ENCODE data around the gene PACS2.

The PACS2 gene

GRCh38 chr14:105433161-105433605 lies 118.6 kb downstream of the PACS2 start:
- peaks cover 15% of the 10 kb centered on the region for H3K4me1 Mint-ChIP-seq (ENCODE audit: low read depth)
- no peak overlapping the region for H3K4me3 Mint-ChIP-seq
- H3K36me3 Mint-ChIP-seq, result peaks cover 2% of the 10 kb centered on the region
- H3K27ac Mint-ChIP-seq, result no peak overlapping the region
- no peaks in the 10 kb centered on the region for H3K9me3 Mint-ChIP-seq (ENCODE audit: low read depth)
- H3K27me3 Mint-ChIP-seq, result no peaks in the 10 kb centered on the region

GRCh38 chr14:105436402-105436801 lies 121.9 kb downstream of the PACS2 start:
- Mint-ChIP-seq H3K27me3 (no peaks in the 10 kb centered on the region), H3K36me3 (no peaks in the 10 kb centered on the region), H3K4me1 (ENCODE audit: low read depth) (peaks cover 13% of the 10 kb centered on the region), H3K27ac (no peak overlapping the region), H3K9me3 (ENCODE audit: low read depth) (no peaks in the 10 kb centered on the region), H3K4me3 (no peak overlapping the region)

- no peaks in the 10 kb centered on the region for H3K27me3 Mint-ChIP-seq
- no peak overlapping the region for H3K4me3 Mint-ChIP-seq
- peaks cover 15% of the 10 kb centered on the region for H3K4me1 Mint-ChIP-seq (ENCODE audit: low read depth)
- no peak overlapping the region for H3K27ac Mint-ChIP-seq
- H3K36me3 Mint-ChIP-seq, result peaks cover 2% of the 10 kb centered on the region
- no peaks in the 10 kb centered on the region for H3K9me3 Mint-ChIP-seq (ENCODE audit: low read depth)
Observed at GRCh38 chr14:105436891-105437722, 122.6 kb downstream of the PACS2 start.

- Mint-ChIP-seq H3K27me3 (no peaks in the 10 kb centered on the region), H3K9me3 (ENCODE audit: low read depth) (no peaks in the 10 kb centered on the region), H3K36me3 (peaks cover 2% of the 10 kb centered on the region), H3K27ac (no peak overlapping the region), H3K4me3 (no peak overlapping the region), H3K4me1 (ENCODE audit: low read depth) (peaks cover 15% of the 10 kb centered on the region)
Observed at GRCh38 chr14:105437723-105438500, 123.4 kb downstream of the PACS2 start.

- no peaks in the 10 kb centered on the region for H3K9me3 Mint-ChIP-seq (ENCODE audit: low read depth)
Observed at GRCh38 chr14:105439179-105439578, 124.6 kb downstream of the PACS2 start.

GRCh38 chr14:105439710-105440553 lies 125.4 kb downstream of the PACS2 start:
- Mint-ChIP-seq H3K9me3 (ENCODE audit: low read depth) (no peaks in the 10 kb centered on the region), H3K36me3 (peaks cover 2% of the 10 kb centered on the region), H3K27me3 (no peaks in the 10 kb centered on the region), H3K4me1 (ENCODE audit: low read depth) (peaks cover 12% of the 10 kb centered on the region), H3K4me3 (no peak overlapping the region), H3K27ac (no peak overlapping the region)

More at GRCh38 chr14:105439179-105439578, 124.6 kb downstream of the PACS2 start:
- no peak overlapping the region for H3K4me3 Mint-ChIP-seq
- H3K27me3 Mint-ChIP-seq, result no peaks in the 10 kb centered on the region
- peaks cover 15% of the 10 kb centered on the region for H3K4me1 Mint-ChIP-seq (ENCODE audit: low read depth)
- peaks cover 2% of the 10 kb centered on the region for H3K36me3 Mint-ChIP-seq
- no peak overlapping the region for H3K27ac Mint-ChIP-seq

GRCh38 chr14:105440554-105440900 lies 126.0 kb downstream of the PACS2 start:
- H3K27ac Mint-ChIP-seq, result no peak overlapping the region
- no peak overlapping the region for H3K4me3 Mint-ChIP-seq
- H3K9me3 Mint-ChIP-seq (ENCODE audit: low read depth), result no peaks in the 10 kb centered on the region
- H3K4me1 Mint-ChIP-seq (ENCODE audit: low read depth), result peaks cover 10% of the 10 kb centered on the region
- H3K27me3 Mint-ChIP-seq, result no peaks in the 10 kb centered on the region
- H3K36me3 Mint-ChIP-seq, result peaks cover 2% of the 10 kb centered on the region

GRCh38 chr14:105440992-105441391 lies 126.4 kb downstream of the PACS2 start:
- H3K27me3 Mint-ChIP-seq, result no peaks in the 10 kb centered on the region

GRCh38 chr14:105442125-105442524 lies 127.6 kb downstream of the PACS2 start:
- no peak overlapping the region for H3K4me3 Mint-ChIP-seq
- peaks cover 2% of the 10 kb centered on the region for H3K36me3 Mint-ChIP-seq
- no peaks in the 10 kb centered on the region for H3K9me3 Mint-ChIP-seq (ENCODE audit: low read depth)
- no peaks in the 10 kb centered on the region for H3K27me3 Mint-ChIP-seq
- H3K27ac Mint-ChIP-seq, result no peak overlapping the region
- H3K4me1 Mint-ChIP-seq (ENCODE audit: low read depth), result peaks cover 4% of the 10 kb centered on the region

More at GRCh38 chr14:105440992-105441391, 126.4 kb downstream of the PACS2 start:
- Mint-ChIP-seq H3K9me3 (ENCODE audit: low read depth) (no peaks in the 10 kb centered on the region), H3K4me1 (ENCODE audit: low read depth) (peaks cover 6% of the 10 kb centered on the region), H3K4me3 (no peak overlapping the region), H3K36me3 (peaks cover 2% of the 10 kb centered on the region), H3K27ac (no peak overlapping the region)

- Mint-ChIP-seq H3K36me3 (peaks cover 2% of the 10 kb centered on the region), H3K27me3 (no peaks in the 10 kb centered on the region), H3K27ac (no peak overlapping the region), H3K4me1 (ENCODE audit: low read depth) (peaks cover 4% of the 10 kb centered on the region), H3K4me3 (no peak overlapping the region), H3K9me3 (ENCODE audit: low read depth) (no peaks in the 10 kb centered on the region)
Observed at GRCh38 chr14:105442834-105443233, 128.3 kb downstream of the PACS2 start.

- H3K36me3 Mint-ChIP-seq, result peaks cover 2% of the 10 kb centered on the region
- H3K9me3 Mint-ChIP-seq (ENCODE audit: low read depth), result no peaks in the 10 kb centered on the region
- H3K27ac Mint-ChIP-seq, result no peak overlapping the region
- no peaks in the 10 kb centered on the region for H3K27me3 Mint-ChIP-seq
- peaks cover 3% of the 10 kb centered on the region for H3K4me1 Mint-ChIP-seq (ENCODE audit: low read depth)
- no peak overlapping the region for H3K4me3 Mint-ChIP-seq
Observed at GRCh38 chr14:105444859-105445258, 130.3 kb downstream of the PACS2 start.

GRCh38 chr14:105445290-105445689 lies 130.7 kb downstream of the PACS2 start:
- H3K4me1 Mint-ChIP-seq (ENCODE audit: low read depth), result peaks cover 3% of the 10 kb centered on the region
- H3K36me3 Mint-ChIP-seq, result peaks cover 2% of the 10 kb centered on the region
- H3K27ac Mint-ChIP-seq, result no peak overlapping the region
- no peak overlapping the region for H3K4me3 Mint-ChIP-seq
- H3K27me3 Mint-ChIP-seq, result no peaks in the 10 kb centered on the region
- H3K9me3 Mint-ChIP-seq (ENCODE audit: low read depth), result no peaks in the 10 kb centered on the region

- H3K27ac Mint-ChIP-seq, result no peak overlapping the region
- no peaks in the 10 kb centered on the region for H3K27me3 Mint-ChIP-seq
- H3K9me3 Mint-ChIP-seq (ENCODE audit: low read depth), result no peaks in the 10 kb centered on the region
- H3K36me3 Mint-ChIP-seq, result peaks cover 2% of the 10 kb centered on the region
- H3K4me1 Mint-ChIP-seq (ENCODE audit: low read depth), result peaks cover 3% of the 10 kb centered on the region
- no peak overlapping the region for H3K4me3 Mint-ChIP-seq
Observed at GRCh38 chr14:105445901-105446845, 131.6 kb downstream of the PACS2 start.

- Mint-ChIP-seq H3K36me3 (no peaks in the 10 kb centered on the region), H3K4me3 (no peak overlapping the region), H3K27ac (no peak overlapping the region), H3K9me3 (ENCODE audit: low read depth) (no peaks in the 10 kb centered on the region), H3K27me3 (no peaks in the 10 kb centered on the region), H3K4me1 (ENCODE audit: low read depth) (no peaks in the 10 kb centered on the region)
Observed at GRCh38 chr14:105446971-105447370, 132.4 kb downstream of the PACS2 start.

All from activated naive CD8-positive, alpha-beta T cell (primary cell).